A549 treated with AZD9567 at 1 μM for 4 hours (cell line): ENCODE data around the gene FCRLA. TPM values are rescaled to one million over a fixed set of nuclear protein-coding genes. Genes with fewer than 3 reads are reported as not detected.

ENCODE experiments used
- total RNA-seq: library from RNA; stranded (reverse); fragments of 200-300 nt; extraction: Qiagen RNA extraction; gene quantifications from 5 replicates; pipeline ENCODE4 v1.2.3, GENCODE V29; 2022; ENCODE audit not compliant: insufficient read depth

The FCRLA gene
- total RNA-seq = 0.05 to 2.9 TPM in 2 of 5 replicates, not detected in the others

GRCh38 chr1:161706482-161707347 lies at the start of gene FCRLA:
TSS of gene FCRLA (plus strand) at chr1:161707229. CDS start at chr1:161707265, 36 bp downstream.

GRCh38 chr1:161662684-161663339 lies 44.2 kb upstream of the FCRLA start, which contains the start of gene FCGR2B:
TSS of gene FCGR2B (plus strand) at chr1:161663143. CDS start at chr1:161663242, 99 bp downstream.

GRCh38 chr1:161720956-161721737 lies 14.1 kb downstream of the FCRLA start, which contains the start of gene FCRLB:
TSS of gene FCRLB (plus strand) at chr1:161721544. CDS start at chr1:161722673, 1,129 bp downstream.

GRCh38 chr1:161749509-161750407 lies 42.7 kb downstream of the FCRLA start, which contains the start of gene DUSP12:
TSS of gene DUSP12 (plus strand) at chr1:161749786. CDS start at chr1:161749802, 16 bp downstream.

Other genes with a start within 250 kb of the FCRLA start
- gene FCGR2A, start 201.8 kb upstream of the FCRLA start, total RNA-seq = not detected in 5 replicates
- gene HSPA6, start 182.7 kb upstream of the FCRLA start, total RNA-seq = 1.1 to 7.6 TPM (median 1.7 TPM) in 5 replicates
- not detected in 5 replicates for gene FCGR3A, start 157.4 kb upstream of the FCRLA start, total RNA-seq
- gene FCGR3B, start 76.1 kb upstream of the FCRLA start, total RNA-seq = not detected in 5 replicates
- gene FCGR2B, start 44.1 kb upstream of the FCRLA start, total RNA-seq = not detected in 5 replicates
- gene FCRLB, start 14.3 kb downstream of the FCRLA start, total RNA-seq = 1.2 to 1.8 TPM (median 1.6 TPM) in 4 of 5 replicates, not detected in the other
- 46.6 to 72.7 TPM (median 48.4 TPM) in 5 replicates for gene DUSP12, start 42.6 kb downstream of the FCRLA start, total RNA-seq
- 12.3 to 21.4 TPM (median 13.5 TPM) in 5 replicates for gene ATF6, start 59.1 kb downstream of the FCRLA start, total RNA-seq